K562 (cell line): ENCODE results near the gene HRCT1. TPM values are rescaled to one million over a fixed set of nuclear protein-coding genes. Genes with fewer than 3 reads are reported as not detected.

Source experiments
- BHLHE40 ChIP-seq: IDR thresholded peaks from 2 replicates; pipeline ENCODE4 v1.6.1; 2011; ENCODE audit warnings: low read length, improper control_type of control experiment
- CREB1 ChIP-seq, 2 experiments: sonication (generic) in 1 of 2; formaldehyde crosslinking in 1 of 2; IDR thresholded peaks; 2 replicates each; pipeline versions ENCODE4 v1.6.1 to v1.8.0; 2012 to 2022; ENCODE audit warnings: inconsistent platforms in 1 of 2, mild to moderate bottlenecking in 1 of 2, missing genetic modification reagents in 1 of 2, moderate library complexity in 1 of 2
- CREM ChIP-seq: IDR thresholded peaks from 2 replicates; pipeline ENCODE4 v1.6.1; 2014; ENCODE audit warnings: antibody characterized with exemption, low read depth
- DNMT1 ChIP-seq: fragments of 450-650 bp; IDR thresholded peaks from 2 replicates; pipeline ENCODE4 v1.6.1; 2016; ENCODE audit warnings: antibody characterized with exemption, mild to moderate bottlenecking
- GATA2 ChIP-seq: sonication (generic); formaldehyde crosslinking; IDR thresholded peaks from 2 replicates; pipeline ENCODE4 v1.4.0; 2020; ENCODE audit warnings: mild to moderate bottlenecking, missing genetic modification reagents
- HDAC1 ChIP-seq, 2 experiments: fragments of 450-650 bp; IDR thresholded peaks; 2 replicates each; pipeline ENCODE4 v1.6.1; 2016 to 2017; ENCODE audit warnings: inconsistent platforms in 1 of 2, mild to moderate bottlenecking in 1 of 2, moderate library complexity in 1 of 2
- MEF2A ChIP-seq: IDR thresholded peaks from 2 replicates; pipeline ENCODE4 v1.6.1; 2011; ENCODE audit warnings: low read depth, mild to moderate bottlenecking, low read length, moderate library complexity; ENCODE audit not compliant: control insufficient read depth
- MYC ChIP-seq, 2 experiments: fragments of 250-450 bp in 1 of 2; sonication (Bioruptor Pico) in 1 of 2; IDR thresholded peaks; 2 replicates each; pipeline versions ENCODE4 v1.5.1 to v1.6.1; 2012 to 2021; ENCODE audit warnings: low read depth in 2 of 2, borderline replicate concordance in 1 of 2, improper control_type of control experiment in 1 of 2, low read length in 1 of 2, mild to moderate bottlenecking in 1 of 2, moderate library complexity in 1 of 2
- NBN ChIP-seq: fragments of 450-650 bp; IDR thresholded peaks from 2 replicates; pipeline ENCODE4 v1.6.1; 2016; ENCODE audit warnings: low read depth, mild to moderate bottlenecking
- NCOA1 ChIP-seq: fragments of 450-650 bp; IDR thresholded peaks from 2 replicates; pipeline ENCODE4 v1.6.1; 2016; ENCODE audit warnings: low read depth
- NCOA2 ChIP-seq, 2 experiments: fragments of 450-650 bp; IDR thresholded peaks; 2 replicates each; pipeline ENCODE4 v1.6.1; 2018; ENCODE audit warnings: mild to moderate bottlenecking in 2 of 2, moderate library complexity in 1 of 2; ENCODE audit not compliant: partially characterized antibody in 2 of 2
- NFYB ChIP-seq: IDR thresholded peaks from 2 replicates; pipeline ENCODE4 v1.6.1; 2011; ENCODE audit warnings: mild to moderate bottlenecking, moderate library complexity; ENCODE audit not compliant: insufficient read length; ENCODE audit errors: extremely low read depth
- RCOR1 ChIP-seq, 2 experiments: IDR thresholded peaks; 2 replicates each; pipeline ENCODE4 v1.6.1; 2012; ENCODE audit warnings: low read depth in 2 of 2, low read length in 2 of 2, borderline replicate concordance in 1 of 2, improper control_type of control experiment in 1 of 2
- SRF ChIP-seq, 2 experiments: fragments of 250-450, 450-650 bp in 1 of 2; sonication (Bioruptor Pico) in 1 of 2; sonication (generic) in 1 of 2; formaldehyde crosslinking; IDR thresholded peaks; 2 replicates each; pipeline versions ENCODE4 v1.5.0 to v1.5.1; 2020 to 2022; ENCODE audit warnings: mild to moderate bottlenecking in 1 of 2, missing genetic modification reagents in 1 of 2
- TEAD4 ChIP-seq, 2 experiments: sonication (generic) in 1 of 2; formaldehyde crosslinking in 1 of 2; IDR thresholded peaks; 2 replicates each; pipeline versions ENCODE4 v1.6.1 to v1.8.0; 2012 to 2022; ENCODE audit warnings: borderline replicate concordance in 1 of 2, inconsistent platforms in 1 of 2, low read length in 1 of 2, mild to moderate bottlenecking in 1 of 2, missing genetic modification reagents in 1 of 2
- TRIM24 ChIP-seq, 2 experiments: fragments of 450-650 bp; IDR thresholded peaks; 2 replicates each; pipeline ENCODE4 v1.6.1; 2016
- ZMIZ1 ChIP-seq, 2 experiments: fragments of 150-350 bp in 1 of 2; IDR thresholded peaks; 2 replicates each; pipeline ENCODE4 v1.6.1; 2012 to 2016; ENCODE audit warnings: low read depth in 2 of 2, low read length in 2 of 2, mild to moderate bottlenecking in 1 of 2, moderate library complexity in 1 of 2
- ZNF175 ChIP-seq: fragments of 200-800 bp; sonication (Bioruptor generic); IDR thresholded peaks from 2 replicates; pipeline ENCODE4 v1.6.1; 2016; ENCODE audit warnings: low read depth, mild to moderate bottlenecking, missing genetic modification characterization, missing compliant biosample characterization
- ZNF395 ChIP-seq: fragments of 200-800 bp; sonication (Bioruptor generic); IDR thresholded peaks from 2 replicates; pipeline ENCODE4 v1.6.1; 2017; ENCODE audit warnings: missing genetic modification characterization, missing compliant biosample characterization
- polyA plus RNA-seq, 8 experiments: library from polyadenylated mRNA; depleted of rRNA in 4 of 8; stranded (reverse) in 5 of 8; unstranded in 3 of 8; fragments of >200 nt; fragmentation: Nextera tagmentation in 2 of 8; fragmentation: Illumina TruSeq in 1 of 8; extraction: Ambion mirVana in 2 of 8; extraction: Trizol in 1 of 8; gene quantifications; 2 replicates each; pipeline versions ENCODE4 v1.2.1 to v1.2.3, GENCODE V29; 2011 to 2014; ENCODE audit warnings: inconsistent platforms in 1 of 8, missing spikeins in 1 of 8
- total RNA-seq, 7 experiments: library from RNA; depleted of rRNA in 6 of 7; stranded (reverse); fragments of >200 nt in 6 of 7; fragmentation: Illumina TruSeq in 2 of 7; extraction: Trizol in 2 of 7; gene quantifications; 2 replicates each; pipeline versions ENCODE4 v1.2.1 to v1.2.3, GENCODE V29; 2011 to 2021; ENCODE audit warnings: low replicate concordance in 1 of 7
- TF ChIP-seq, protein P1 (sequence below): fragments of 450-650 bp; IDR thresholded peaks from 2 replicates; pipeline ENCODE4 v1.6.1; 2016; ENCODE audit warnings: low read depth, mild to moderate bottlenecking, moderate library complexity

The HRCT1 gene
- total and polyA plus RNA-seq, 9 of the 15 experiments (the other 6 are each of a cell fraction or from before 2014, with no cell fraction given) = 0.40 TPM; not detected in 8

GRCh38 chr9:35923927-35924763 is 18.1 kb downstream of the HRCT1 start (continued):
- peak; percentile 53 for TF ChIP-seq CREM
- peak; percentile 52; the same call in 1 of the 2 replicates for TF ChIP-seq GATA2
- TF ChIP-seq ZMIZ1 (IDR thresholded peaks at IDR 0.05; ENCODE audit: low read depth in 2 of 2, low read length in 2 of 2) = 0 out of 4 replicates have a peak, but pooled peaks of 1 of the 2 experiments have one; percentile 29
- peak; percentile 88 for TF ChIP-seq TEAD4 (IDR thresholded peaks at IDR 0.05; ENCODE audit: low read length)
- TF ChIP-seq TEAD4 (CRISPR knock-in tag; IDR thresholded peaks at IDR 0.05; ENCODE audit: borderline replicate concordance) = no peak
- TF ChIP-seq ZNF175 (CRISPR knock-in tag) = no peak
- TF ChIP-seq HDAC1 (IDR thresholded peaks at IDR 0.05) = peak in 1 of 2 experiments; percentile 44; a peak in 1 of 4 replicates
- peak; percentile 30 to 33; a peak in 2 of 4 replicates for TF ChIP-seq TRIM24 (IDR thresholded peaks at IDR 0.05)
- TF ChIP-seq, protein P1, sequence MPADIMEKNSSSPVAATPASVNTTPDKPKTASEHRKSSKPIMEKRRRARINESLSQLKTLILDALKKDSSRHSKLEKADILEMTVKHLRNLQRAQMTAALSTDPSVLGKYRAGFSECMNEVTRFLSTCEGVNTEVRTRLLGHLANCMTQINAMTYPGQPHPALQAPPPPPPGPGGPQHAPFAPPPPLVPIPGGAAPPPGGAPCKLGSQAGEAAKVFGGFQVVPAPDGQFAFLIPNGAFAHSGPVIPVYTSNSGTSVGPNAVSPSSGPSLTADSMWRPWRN = peak; percentile 53; the same call in 1 of the 2 replicates
- no peak for TF ChIP-seq NCOA2 (IDR thresholded peaks at IDR 0.05; ENCODE audit: partially characterized antibody in 2 of 2)
- peak; percentile 69; the same call in 1 of the 2 replicates for TF ChIP-seq ZNF395 (CRISPR knock-in tag)
- TF ChIP-seq NCOA1 = 0 out of 2 replicates have a peak, but pooled peaks have one; percentile 40
- peak in 1 of 2 experiments; percentile 77; a peak in 2 of 4 replicates for TF ChIP-seq RCOR1 (IDR thresholded peaks at IDR 0.05; ENCODE audit: borderline replicate concordance in 1 of 2, low read depth in 2 of 2, low read length in 2 of 2)
- TF ChIP-seq CREB1 (IDR thresholded peaks at IDR 0.05) = 0 out of 2 replicates have a peak, but pooled peaks have one; percentile 0
- TF ChIP-seq CREB1 (CRISPR knock-in tag; IDR thresholded peaks at IDR 0.05) = no peak
- no peak for TF ChIP-seq DNMT1
- peak; percentile 0; the same call in 1 of the 2 replicates for TF ChIP-seq MYC (IDR thresholded peaks at IDR 0.05; ENCODE audit: low read depth, low read length)
- TF ChIP-seq MYC (CRISPR knock-in tag; IDR thresholded peaks at IDR 0.05; ENCODE audit: borderline replicate concordance, low read depth) = no peak
- TF ChIP-seq BHLHE40 = peak; percentile 13; the same call in 1 of the 2 replicates
- peak; percentile 22 to 95; a peak in 2 of 4 replicates for TF ChIP-seq SRF (CRISPR knock-in tag; IDR thresholded peaks at IDR 0.05)
- TF ChIP-seq NFYB = no peak
- peak; percentile 67; the same call in 1 of the 2 replicates for TF ChIP-seq MEF2A
- TF ChIP-seq NBN = peak; percentile 37; the same call in 1 of the 2 replicates
